Hepatocyte (in vitro differentiated cells): ENCODE results near the gene PPDPF.

Source experiments
- EZH2 ChIP-seq: fragments of 200-600 bp; sonication (generic); IDR thresholded peaks from 2 replicates; pipeline ENCODE4 v1.6.1; 2016; ENCODE audit warnings: antibody characterized with exemption, mild to moderate bottlenecking, borderline replicate concordance
- EZH2phosphoT487 ChIP-seq: fragments of 200-600 bp; sonication (generic); IDR thresholded peaks from one replicate; pipeline ENCODE4 v1.6.1; 2018; ENCODE audit warnings: antibody characterized with exemption, mild to moderate bottlenecking, low read depth, moderate library complexity; ENCODE audit not compliant: unreplicated experiment, severe bottlenecking
- TF ChIP-seq, protein P1 (sequence below): fragments of 200-600 bp; sonication (generic); IDR thresholded peaks from 2 replicates; pipeline ENCODE4 v1.5.1; 2016; ENCODE audit warnings: antibody characterized with exemption, mild to moderate bottlenecking; ENCODE audit not compliant: poor library complexity

DNA sequence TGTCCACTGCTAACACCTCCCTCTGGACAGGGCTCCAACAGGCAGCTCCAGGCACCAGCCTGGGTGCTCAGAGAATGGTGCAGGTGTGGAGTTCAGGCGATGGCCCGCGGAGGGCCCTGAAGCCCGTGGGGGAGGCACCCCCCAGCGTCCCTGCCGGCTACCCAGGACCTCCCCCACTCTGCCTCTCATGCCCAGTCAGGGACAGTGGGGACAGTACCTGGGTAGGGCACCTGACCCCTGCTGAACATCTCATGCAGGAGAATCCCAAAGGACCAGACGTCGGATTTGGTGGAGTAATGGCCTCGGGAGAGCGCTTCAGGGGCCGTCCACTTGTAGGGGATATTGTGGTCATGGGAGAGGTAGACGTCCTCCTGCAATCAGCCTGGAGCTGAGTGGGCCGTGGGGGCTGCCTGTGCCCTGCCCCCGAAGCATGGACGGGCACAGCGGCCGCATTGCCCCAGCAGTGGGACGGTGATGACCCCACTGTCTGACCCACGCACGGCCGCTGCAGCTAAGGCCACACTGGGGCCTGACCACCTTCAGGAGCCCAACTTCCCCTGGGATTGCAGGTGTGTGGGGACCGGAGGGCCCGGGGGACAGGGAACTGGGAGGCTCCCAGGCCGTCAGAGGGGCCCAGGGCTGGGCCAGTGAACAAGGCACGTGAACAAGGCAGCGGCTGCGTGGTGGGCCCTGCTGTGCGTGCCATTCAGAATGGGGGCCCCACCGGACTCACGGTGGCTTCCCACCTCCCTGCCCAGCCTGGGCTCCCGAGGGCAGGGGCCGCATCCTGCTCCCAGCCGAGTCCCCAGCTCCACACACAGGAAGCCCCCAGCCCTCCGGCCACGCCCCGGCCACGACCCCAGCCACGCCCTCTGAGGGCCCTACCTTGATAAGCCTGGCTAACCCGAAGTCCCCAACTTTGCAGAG is 9.6 kb downstream of the PPDPF start:
- TF ChIP-seq EZH2 (no peak), EZH2phosphoT487 (no peak)
- TF ChIP-seq, protein P1, sequence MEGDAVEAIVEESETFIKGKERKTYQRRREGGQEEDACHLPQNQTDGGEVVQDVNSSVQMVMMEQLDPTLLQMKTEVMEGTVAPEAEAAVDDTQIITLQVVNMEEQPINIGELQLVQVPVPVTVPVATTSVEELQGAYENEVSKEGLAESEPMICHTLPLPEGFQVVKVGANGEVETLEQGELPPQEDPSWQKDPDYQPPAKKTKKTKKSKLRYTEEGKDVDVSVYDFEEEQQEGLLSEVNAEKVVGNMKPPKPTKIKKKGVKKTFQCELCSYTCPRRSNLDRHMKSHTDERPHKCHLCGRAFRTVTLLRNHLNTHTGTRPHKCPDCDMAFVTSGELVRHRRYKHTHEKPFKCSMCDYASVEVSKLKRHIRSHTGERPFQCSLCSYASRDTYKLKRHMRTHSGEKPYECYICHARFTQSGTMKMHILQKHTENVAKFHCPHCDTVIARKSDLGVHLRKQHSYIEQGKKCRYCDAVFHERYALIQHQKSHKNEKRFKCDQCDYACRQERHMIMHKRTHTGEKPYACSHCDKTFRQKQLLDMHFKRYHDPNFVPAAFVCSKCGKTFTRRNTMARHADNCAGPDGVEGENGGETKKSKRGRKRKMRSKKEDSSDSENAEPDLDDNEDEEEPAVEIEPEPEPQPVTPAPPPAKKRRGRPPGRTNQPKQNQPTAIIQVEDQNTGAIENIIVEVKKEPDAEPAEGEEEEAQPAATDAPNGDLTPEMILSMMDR: no peak
